WTC11 (cell line): Measurements from ENCODE around the gene COG4.

Experiments
- TEAD1 ChIP-seq: sonication (generic); formaldehyde crosslinking; IDR thresholded peaks from 2 replicates; pipeline ENCODE4 v1.8.0; 2022; ENCODE audit warnings: mild to moderate bottlenecking, missing genetic modification reagents
- TF ChIP-seq, protein P1 (sequence below): fragments of 200-600 bp; IDR thresholded peaks from 2 replicates; pipeline ENCODE4 v1.8.0; 2022; ENCODE audit warnings: antibody characterized with exemption
- TF ChIP-seq, protein P2 (sequence below): sonication (generic); formaldehyde crosslinking; IDR thresholded peaks from 2 replicates; pipeline ENCODE4 v1.8.1; 2023; ENCODE audit warnings: mild to moderate bottlenecking, missing genetic modification reagents

DNA sequence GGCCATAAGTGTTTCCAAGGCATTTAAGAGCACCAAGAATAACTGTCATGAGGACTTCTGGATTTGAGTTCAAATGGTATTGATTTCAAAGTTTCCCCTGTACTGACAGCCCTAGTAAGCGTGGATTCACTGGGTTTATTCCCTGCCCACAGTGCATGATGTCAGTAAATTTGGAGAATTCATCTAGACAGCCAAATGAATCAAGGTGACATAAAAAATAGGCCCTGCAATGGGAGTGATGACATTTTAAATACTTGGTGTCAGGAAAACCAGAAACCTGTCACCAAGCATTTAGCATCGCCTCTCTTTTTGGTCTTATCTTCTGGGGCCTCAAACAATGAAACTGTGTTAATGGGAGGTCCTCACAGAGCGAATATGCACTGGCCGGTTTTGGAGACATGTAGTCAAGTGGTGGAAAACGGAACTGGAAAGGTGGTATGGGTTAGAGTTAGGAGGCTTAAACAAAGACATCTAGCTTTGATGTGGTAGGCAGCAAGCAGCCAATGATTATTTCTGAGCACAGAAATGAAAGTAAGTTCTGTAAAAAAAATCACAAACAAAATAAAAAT lies 29.1 kb downstream of the COG4 start:
- TF ChIP-seq, protein P1, sequence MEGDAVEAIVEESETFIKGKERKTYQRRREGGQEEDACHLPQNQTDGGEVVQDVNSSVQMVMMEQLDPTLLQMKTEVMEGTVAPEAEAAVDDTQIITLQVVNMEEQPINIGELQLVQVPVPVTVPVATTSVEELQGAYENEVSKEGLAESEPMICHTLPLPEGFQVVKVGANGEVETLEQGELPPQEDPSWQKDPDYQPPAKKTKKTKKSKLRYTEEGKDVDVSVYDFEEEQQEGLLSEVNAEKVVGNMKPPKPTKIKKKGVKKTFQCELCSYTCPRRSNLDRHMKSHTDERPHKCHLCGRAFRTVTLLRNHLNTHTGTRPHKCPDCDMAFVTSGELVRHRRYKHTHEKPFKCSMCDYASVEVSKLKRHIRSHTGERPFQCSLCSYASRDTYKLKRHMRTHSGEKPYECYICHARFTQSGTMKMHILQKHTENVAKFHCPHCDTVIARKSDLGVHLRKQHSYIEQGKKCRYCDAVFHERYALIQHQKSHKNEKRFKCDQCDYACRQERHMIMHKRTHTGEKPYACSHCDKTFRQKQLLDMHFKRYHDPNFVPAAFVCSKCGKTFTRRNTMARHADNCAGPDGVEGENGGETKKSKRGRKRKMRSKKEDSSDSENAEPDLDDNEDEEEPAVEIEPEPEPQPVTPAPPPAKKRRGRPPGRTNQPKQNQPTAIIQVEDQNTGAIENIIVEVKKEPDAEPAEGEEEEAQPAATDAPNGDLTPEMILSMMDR = no peak
- TF ChIP-seq, protein P2, sequence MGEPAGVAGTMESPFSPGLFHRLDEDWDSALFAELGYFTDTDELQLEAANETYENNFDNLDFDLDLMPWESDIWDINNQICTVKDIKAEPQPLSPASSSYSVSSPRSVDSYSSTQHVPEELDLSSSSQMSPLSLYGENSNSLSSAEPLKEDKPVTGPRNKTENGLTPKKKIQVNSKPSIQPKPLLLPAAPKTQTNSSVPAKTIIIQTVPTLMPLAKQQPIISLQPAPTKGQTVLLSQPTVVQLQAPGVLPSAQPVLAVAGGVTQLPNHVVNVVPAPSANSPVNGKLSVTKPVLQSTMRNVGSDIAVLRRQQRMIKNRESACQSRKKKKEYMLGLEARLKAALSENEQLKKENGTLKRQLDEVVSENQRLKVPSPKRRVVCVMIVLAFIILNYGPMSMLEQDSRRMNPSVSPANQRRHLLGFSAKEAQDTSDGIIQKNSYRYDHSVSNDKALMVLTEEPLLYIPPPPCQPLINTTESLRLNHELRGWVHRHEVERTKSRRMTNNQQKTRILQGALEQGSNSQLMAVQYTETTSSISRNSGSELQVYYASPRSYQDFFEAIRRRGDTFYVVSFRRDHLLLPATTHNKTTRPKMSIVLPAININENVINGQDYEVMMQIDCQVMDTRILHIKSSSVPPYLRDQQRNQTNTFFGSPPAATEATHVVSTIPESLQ = no peak
- no peak for TF ChIP-seq TEAD1
